Breast epithelium (tissue), 3 donors: ENCODE results near the gene SORCS3.

Experiments
- POLR2A ChIP-seq: fragments of 450-650 bp; IDR thresholded peaks from one replicate; pipeline ENCODE4 v1.6.1; 2016; ENCODE audit warnings: antibody characterized with exemption, mild to moderate bottlenecking, moderate library complexity
- POLR2AphosphoS5 ChIP-seq, 3 donors: sonication (generic); formaldehyde crosslinking; IDR thresholded peaks; one replicate each; pipeline ENCODE4 v1.6.1; 2017; ENCODE audit warnings: antibody characterized with exemption in 3 of 3
- TF ChIP-seq, protein P1 (sequence below), 3 donors: fragments of 450-650 bp; IDR thresholded peaks; one replicate each; pipeline ENCODE4 v1.5.1; 2016 to 2017; ENCODE audit warnings: antibody characterized with exemption in 3 of 3, mild to moderate bottlenecking in 3 of 3, moderate library complexity in 3 of 3

DNA sequence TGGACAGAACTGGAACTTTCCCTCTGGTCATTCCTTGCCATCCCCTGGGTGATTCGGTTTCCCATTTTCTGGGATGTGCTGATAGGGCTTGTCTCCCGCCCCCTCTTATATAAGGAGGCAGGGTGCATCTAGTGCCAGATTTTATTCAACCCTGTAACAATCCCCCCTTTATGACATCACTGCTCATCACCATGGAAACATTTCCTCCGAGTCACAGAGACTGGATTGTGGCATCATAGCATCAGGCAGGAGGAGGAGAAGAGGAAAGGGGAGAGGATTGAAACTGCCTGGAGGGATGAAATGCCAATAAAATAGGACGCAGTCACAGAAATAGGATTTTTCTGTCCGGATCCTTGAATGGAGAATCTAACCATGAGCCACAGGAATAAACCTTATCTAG lies 25.0 kb downstream of the SORCS3 start:
- TF ChIP-seq POLR2AphosphoS5 (IDR thresholded peaks at IDR 0.05) (no peak), POLR2A (no peak)
- TF ChIP-seq, protein P1, sequence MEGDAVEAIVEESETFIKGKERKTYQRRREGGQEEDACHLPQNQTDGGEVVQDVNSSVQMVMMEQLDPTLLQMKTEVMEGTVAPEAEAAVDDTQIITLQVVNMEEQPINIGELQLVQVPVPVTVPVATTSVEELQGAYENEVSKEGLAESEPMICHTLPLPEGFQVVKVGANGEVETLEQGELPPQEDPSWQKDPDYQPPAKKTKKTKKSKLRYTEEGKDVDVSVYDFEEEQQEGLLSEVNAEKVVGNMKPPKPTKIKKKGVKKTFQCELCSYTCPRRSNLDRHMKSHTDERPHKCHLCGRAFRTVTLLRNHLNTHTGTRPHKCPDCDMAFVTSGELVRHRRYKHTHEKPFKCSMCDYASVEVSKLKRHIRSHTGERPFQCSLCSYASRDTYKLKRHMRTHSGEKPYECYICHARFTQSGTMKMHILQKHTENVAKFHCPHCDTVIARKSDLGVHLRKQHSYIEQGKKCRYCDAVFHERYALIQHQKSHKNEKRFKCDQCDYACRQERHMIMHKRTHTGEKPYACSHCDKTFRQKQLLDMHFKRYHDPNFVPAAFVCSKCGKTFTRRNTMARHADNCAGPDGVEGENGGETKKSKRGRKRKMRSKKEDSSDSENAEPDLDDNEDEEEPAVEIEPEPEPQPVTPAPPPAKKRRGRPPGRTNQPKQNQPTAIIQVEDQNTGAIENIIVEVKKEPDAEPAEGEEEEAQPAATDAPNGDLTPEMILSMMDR (IDR thresholded peaks at IDR 0.05) = no peak
